WI38 (cell line): ENCODE measurements around the gene CACNA1D.

Experiments
- H3K4me3 ChIP-seq: 2 replicates; pipeline ENCODE4 v1.5.1; 2011; ENCODE audit warnings: low read depth, mild to moderate bottlenecking, control low read depth, low read length
- TF ChIP-seq, protein P1 (sequence below): IDR thresholded peaks from 2 replicates; pipeline ENCODE4 v1.5.1; 2012; ENCODE audit warnings: low read depth, mild to moderate bottlenecking, control low read depth, low read length

The CACNA1D gene

DNA sequence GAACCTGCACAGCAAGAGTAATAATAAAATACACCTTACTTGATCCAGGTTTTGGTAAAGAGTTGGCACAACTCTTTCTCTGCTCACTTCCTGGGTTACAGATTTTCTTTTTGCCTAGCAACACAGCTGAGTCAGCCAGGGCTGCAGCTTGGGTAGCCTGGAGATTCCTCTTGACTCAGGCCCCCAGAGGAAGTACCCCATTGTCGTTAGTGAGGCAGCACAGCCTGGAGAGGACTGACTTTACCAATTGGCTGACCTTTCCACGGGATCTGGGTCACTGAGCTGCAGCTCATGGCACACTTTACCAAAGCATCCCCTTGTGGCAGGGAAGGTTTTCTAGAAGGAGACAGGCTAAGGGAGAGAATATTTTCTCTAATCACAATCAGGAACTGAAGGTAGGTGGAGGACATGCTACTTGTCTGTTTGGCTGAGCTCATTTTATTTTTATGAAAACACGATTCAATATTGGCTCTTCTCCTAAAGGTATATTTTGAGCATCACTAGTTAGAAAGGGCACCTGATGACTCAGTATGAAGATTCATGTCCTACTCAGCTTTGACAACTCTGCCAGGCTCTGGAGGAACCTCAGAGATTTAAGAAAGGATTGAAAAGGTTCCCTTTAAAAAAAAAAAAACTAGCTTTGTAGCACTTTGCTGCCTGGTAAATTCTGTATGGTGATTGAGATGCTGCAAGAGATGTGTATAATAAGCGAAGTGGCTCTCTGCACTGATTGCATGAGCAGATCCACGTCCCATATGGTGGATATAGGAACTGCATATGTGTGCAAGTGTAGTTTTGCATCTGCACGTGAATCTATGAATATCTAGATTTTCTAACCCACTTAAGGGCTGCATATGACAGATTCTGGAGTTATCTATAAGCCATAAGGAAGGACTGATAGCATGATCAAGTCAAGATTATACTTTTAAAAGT lies 227.0 kb downstream of the CACNA1D start:
- TF ChIP-seq, protein P1, sequence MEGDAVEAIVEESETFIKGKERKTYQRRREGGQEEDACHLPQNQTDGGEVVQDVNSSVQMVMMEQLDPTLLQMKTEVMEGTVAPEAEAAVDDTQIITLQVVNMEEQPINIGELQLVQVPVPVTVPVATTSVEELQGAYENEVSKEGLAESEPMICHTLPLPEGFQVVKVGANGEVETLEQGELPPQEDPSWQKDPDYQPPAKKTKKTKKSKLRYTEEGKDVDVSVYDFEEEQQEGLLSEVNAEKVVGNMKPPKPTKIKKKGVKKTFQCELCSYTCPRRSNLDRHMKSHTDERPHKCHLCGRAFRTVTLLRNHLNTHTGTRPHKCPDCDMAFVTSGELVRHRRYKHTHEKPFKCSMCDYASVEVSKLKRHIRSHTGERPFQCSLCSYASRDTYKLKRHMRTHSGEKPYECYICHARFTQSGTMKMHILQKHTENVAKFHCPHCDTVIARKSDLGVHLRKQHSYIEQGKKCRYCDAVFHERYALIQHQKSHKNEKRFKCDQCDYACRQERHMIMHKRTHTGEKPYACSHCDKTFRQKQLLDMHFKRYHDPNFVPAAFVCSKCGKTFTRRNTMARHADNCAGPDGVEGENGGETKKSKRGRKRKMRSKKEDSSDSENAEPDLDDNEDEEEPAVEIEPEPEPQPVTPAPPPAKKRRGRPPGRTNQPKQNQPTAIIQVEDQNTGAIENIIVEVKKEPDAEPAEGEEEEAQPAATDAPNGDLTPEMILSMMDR: no peak
- no peak overlapping the region for H3K4me3 ChIP-seq

DNA sequence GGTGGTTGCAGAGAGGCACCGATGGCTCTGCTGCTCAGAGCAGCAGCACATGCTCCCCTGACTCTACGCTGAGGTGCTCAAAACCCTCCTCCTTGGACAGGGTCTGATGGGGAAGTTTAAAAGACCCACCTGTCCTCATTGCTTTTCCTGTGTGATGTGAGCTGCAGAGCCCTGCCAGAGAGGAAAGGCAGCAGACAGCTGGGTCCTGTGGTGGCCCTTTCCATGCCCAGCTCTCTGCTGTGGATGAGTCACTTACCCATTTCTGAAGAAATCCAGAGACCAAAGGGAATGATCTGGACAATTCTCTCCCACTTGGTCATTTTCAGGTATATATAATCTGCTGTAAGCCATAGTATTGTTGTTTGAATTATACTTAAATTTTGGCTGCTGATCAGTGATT lies 230.2 kb downstream of the CACNA1D start:
- TF ChIP-seq, protein P1: no peak
- H3K4me3 ChIP-seq: no peak overlapping the region

DNA sequence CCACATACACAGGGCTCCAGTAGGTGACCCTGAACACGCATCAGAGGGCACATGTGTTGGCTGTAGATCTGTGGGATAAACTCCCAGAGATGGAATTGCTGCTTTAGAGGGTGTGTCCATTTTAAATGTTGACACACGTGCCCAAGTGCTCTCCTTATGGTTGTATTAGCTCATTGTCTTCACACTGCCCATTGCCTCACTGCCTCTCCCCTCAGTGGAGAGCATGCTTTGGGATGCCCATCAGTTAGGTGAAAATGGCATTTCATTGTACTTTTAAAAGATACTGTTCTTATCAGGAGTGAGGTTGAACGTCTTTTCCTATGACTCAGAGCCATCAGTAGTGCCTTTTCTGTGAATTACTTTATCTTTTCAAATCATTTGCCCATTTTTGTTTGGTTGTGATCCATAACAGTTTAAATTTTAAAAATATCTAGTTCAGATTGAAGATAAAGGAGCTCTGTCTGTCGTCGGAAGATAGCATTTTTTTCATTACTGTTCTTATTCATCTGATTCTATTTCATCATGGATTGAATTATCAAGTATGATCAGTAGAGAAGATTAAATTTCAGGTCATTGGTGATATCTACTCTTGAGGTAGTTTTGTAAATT lies 231.1 kb downstream of the CACNA1D start:
- TF ChIP-seq, protein P1: no peak
- H3K4me3 ChIP-seq: no peak overlapping the region

DNA sequence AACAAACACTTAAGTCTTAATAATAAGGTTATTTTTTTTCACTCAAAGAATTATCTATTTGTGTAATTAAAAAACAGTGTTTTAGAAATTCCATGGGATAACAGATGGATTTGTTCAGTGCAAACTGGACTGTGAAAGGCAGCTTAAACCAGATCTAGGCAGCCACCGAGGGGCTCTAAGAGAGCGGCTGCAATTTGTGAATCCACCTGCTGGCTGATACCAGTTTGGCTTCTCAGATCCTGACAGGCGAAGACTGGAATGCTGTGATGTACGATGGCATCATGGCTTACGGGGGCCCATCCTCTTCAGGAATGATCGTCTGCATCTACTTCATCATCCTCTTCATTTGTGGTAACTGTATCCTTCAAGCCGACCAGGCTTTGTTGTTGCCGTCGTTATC lies 232.2 kb downstream of the CACNA1D start:
- H3K4me3 ChIP-seq: no peak overlapping the region
- TF ChIP-seq, protein P1: no peak

DNA sequence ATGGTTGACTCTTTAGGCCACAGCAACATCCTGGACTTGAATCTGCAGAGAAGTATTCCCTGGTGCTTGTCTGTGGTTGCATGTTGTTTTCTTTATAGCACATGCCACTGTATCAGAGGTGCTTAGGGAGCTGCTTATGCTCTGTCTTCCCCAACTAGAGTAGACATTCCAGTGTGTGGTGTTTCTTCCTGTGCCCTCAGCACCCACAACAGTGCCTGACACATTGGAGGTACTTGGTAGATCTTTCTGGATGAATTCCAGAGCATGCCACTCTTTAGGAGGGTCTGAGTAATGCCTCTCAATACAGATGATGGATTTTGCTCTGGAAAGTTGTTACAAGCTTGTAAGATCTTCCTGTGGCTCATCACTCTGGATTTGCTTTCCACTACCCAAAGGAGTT lies 234.2 kb downstream of the CACNA1D start:
- H3K4me3 ChIP-seq: no peak overlapping the region
- TF ChIP-seq, protein P1: no peak

DNA sequence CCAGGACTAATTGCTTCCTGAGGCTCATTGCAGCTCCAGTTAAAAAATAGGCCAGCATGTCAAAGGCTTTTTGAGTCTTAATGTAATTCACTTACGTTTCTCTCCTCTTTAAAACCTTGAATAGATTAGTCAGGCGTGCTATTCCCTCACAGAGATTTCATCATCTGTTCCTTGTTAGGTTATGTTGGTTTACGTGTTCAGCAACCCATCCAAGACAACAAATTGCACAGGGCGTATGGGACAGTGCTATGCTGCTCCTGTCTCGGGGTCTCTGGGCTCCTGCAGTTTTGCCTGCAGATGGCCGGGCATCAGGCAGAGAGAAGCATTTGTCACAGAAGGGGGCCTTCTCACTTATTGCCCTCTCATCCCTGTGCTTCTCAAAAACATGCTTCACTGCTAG lies 234.7 kb downstream of the CACNA1D start:
- TF ChIP-seq, protein P1: no peak

DNA sequence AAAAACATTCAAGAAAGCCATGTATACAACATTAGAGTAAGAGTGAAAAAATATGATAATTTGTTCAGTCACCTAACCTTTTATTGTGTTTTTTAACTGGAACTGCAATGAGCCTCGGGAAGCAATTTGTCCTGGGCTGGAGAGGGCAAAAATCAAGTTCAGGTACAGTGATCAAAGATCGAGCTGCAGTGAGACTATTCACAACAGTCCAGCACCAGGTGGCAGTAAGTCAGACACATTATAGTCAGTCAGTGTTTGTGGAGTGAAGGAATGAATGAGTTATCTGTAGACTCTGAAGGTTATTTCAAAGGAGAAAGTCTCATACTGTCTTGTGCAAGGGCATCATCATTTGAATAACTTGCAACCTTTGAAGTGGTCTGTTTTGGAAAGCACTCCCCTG lies 235.2 kb downstream of the CACNA1D start:
- TF ChIP-seq, protein P1: no peak
- no peak overlapping the region for H3K4me3 ChIP-seq

More for the DNA sequence above, 234.7 kb downstream of the CACNA1D start:
- no peak overlapping the region for H3K4me3 ChIP-seq
